Measurements from ENCODE around the gene CIAPIN1.
"Not testable (repeated sequence)": the region's sequence is repeated elsewhere in the genome, so short reads cannot be mapped to it uniquely, and the experiment has no call there.

CIAPIN1 gene

GRCh38 chr16:57403965-57404817 is 43.0 kb downstream of the CIAPIN1 start, which contains the start of gene CCL17:
CCL17 (plus strand) TSS chr16:57404767; CDS start chr16:57413933, 9,166 bp downstream.
- DNase-seq = no peak

GRCh38 chr16:57401943-57402640 is 45.1 kb downstream of the CIAPIN1 start:
- DNase-seq = no peak

- not testable (repeated sequence) for DNase-seq
Measured at GRCh38 chr16:57397493-57397892, 49.7 kb downstream of the CIAPIN1 start.

- no peak for DNase-seq
Measured at GRCh38 chr16:57396786-57397185, 50.4 kb downstream of the CIAPIN1 start.

- DNase-seq = no peak
Measured at GRCh38 chr16:57395026-57395425, 52.2 kb downstream of the CIAPIN1 start.

- DNase-seq = no peak
Measured at GRCh38 chr16:57394444-57394843, 52.7 kb downstream of the CIAPIN1 start.

GRCh38 chr16:57392694-57393093 is 54.5 kb downstream of the CIAPIN1 start:
- DNase-seq = no peak

GRCh38 chr16:57391708-57392107 is 55.5 kb downstream of the CIAPIN1 start:
- DNase-seq = no peak

- no peak for DNase-seq
Measured at GRCh38 chr16:57391300-57391699, 55.9 kb downstream of the CIAPIN1 start.

- no peak for DNase-seq
Measured at GRCh38 chr16:57390636-57391295, 56.4 kb downstream of the CIAPIN1 start.

GRCh38 chr16:57389087-57389468 is 58.1 kb downstream of the CIAPIN1 start:
- no peak for DNase-seq

- DNase-seq = no peak
Measured at GRCh38 chr16:57388359-57389086, 58.7 kb downstream of the CIAPIN1 start.

- no peak for DNase-seq
Measured at GRCh38 chr16:57387598-57388354, 59.4 kb downstream of the CIAPIN1 start.

GRCh38 chr16:57386381-57386951 is 60.7 kb downstream of the CIAPIN1 start:
- DNase-seq = no peak

GRCh38 chr16:57385083-57385482 is 62.1 kb downstream of the CIAPIN1 start:
- no peak for DNase-seq

GRCh38 chr16:57384248-57385070 is 62.7 kb downstream of the CIAPIN1 start:
- DNase-seq = no peak

- DNase-seq = no peak
Measured at GRCh38 chr16:57383276-57384247, 63.6 kb downstream of the CIAPIN1 start.

GRCh38 chr16:57382535-57383275 is 64.5 kb downstream of the CIAPIN1 start:
- no peak for DNase-seq
